Vagina (tissue), 2 donors: ENCODE data around the gene LTK. TPM values are rescaled to one million over a fixed set of nuclear protein-coding genes. Genes with fewer than 3 reads are reported as not detected.

Experiments
- DNase-seq, 2 donors: peaks; one replicate each; pipeline ENCODE4 v3.0.0-alpha.2; 2017; ENCODE audit errors: extremely low spot score in 2 of 2
- H3K27ac ChIP-seq: fragments of 200-600 bp; sonication (generic); one replicate; pipeline ENCODE4 v1.5.1; 2019
- H3K27me3 ChIP-seq: fragments of 200-600 bp; sonication (generic); one replicate; pipeline ENCODE4 v1.5.1; 2019
- H3K36me3 ChIP-seq, 2 donors: fragments of 200-600 bp; sonication (generic); one replicate each; pipeline ENCODE4 v1.5.1; 2017 to 2019
- H3K4me1 ChIP-seq: fragments of 200-600 bp; sonication (generic); one replicate; pipeline ENCODE4 v1.5.1; 2019
- H3K4me3 ChIP-seq, 2 donors: fragments of 200-600 bp; sonication (generic); 1 replicate in 1 of 2; 2 replicates in 1 of 2; pipeline ENCODE4 v1.5.1; 2016 to 2019
- H3K9me3 ChIP-seq: fragments of 200-600 bp; sonication (generic); one replicate; pipeline ENCODE4 v1.5.1; 2019
- CTCF ChIP-seq, 3 experiments: fragments of 450-650 bp in 2 of 3; fragments of 200-600 bp in 1 of 3; sonication (generic) in 1 of 3; IDR thresholded peaks; one replicate each; pipeline ENCODE4 v1.5.1; 2017 to 2019; ENCODE audit warnings: antibody characterized with exemption in 3 of 3, mild to moderate bottlenecking in 2 of 3, moderate library complexity in 2 of 3
- POLR2A ChIP-seq, 2 donors: fragments of 450-650 bp; IDR thresholded peaks; one replicate each; pipeline ENCODE4 v1.6.1; 2017; ENCODE audit warnings: antibody characterized with exemption in 2 of 2, mild to moderate bottlenecking in 2 of 2, moderate library complexity in 2 of 2
- POLR2AphosphoS5 ChIP-seq, 2 donors: sonication (generic); formaldehyde crosslinking; IDR thresholded peaks; one replicate each; pipeline ENCODE4 v1.9.0; 2017; ENCODE audit warnings: antibody characterized with exemption in 2 of 2, mild to moderate bottlenecking in 2 of 2, low read depth in 1 of 2; ENCODE audit not compliant: insufficient read depth in 1 of 2
- intact Hi-C: fragments of 100-400 bp; cut with DNase I; formaldehyde crosslinking; loops from one replicate; pipeline ENCODE4 v1.15.1; 2023
- total RNA-seq: library from RNA; depleted of rRNA; stranded (reverse); fragments of >200 nt; gene quantifications from one replicate; pipeline ENCODE4 v1.2.3, GENCODE V29; 2016

The LTK gene
- total RNA-seq, 1 donor from 2014 or later: 1.5 TPM

GRCh38 chr15:41556677-41557076, 43.0 kb upstream of the LTK start:
- Histone ChIP-seq H3K27me3 (no peaks in the 10 kb centered on the region), H3K27ac (no peak overlapping the region), H3K4me1 (peaks cover 27% of the 10 kb centered on the region), H3K9me3 (no peaks in the 10 kb centered on the region), H3K36me3 (no peaks in the 10 kb centered on the region), H3K4me3 (no peak overlapping the region)
- DNase-seq: no peak
- intact Hi-C loops: loop anchor here (10.0 kb wide), 1 partner anchor 48 kb away; no protein-coding TSS in a partner anchor
- TF ChIP-seq CTCF (IDR thresholded peaks at IDR 0.05): no peak
- no peak for TF ChIP-seq POLR2A (IDR thresholded peaks at IDR 0.05)
- no peak for TF ChIP-seq POLR2AphosphoS5 (IDR thresholded peaks at IDR 0.05; ENCODE audit: insufficient read depth in 1 of 2, low read depth in 1 of 2)

- no peaks in the 10 kb centered on the region for H3K9me3 ChIP-seq
- H3K27me3 ChIP-seq: no peaks in the 10 kb centered on the region
- DNase-seq: no peak
- H3K4me3 ChIP-seq: no peak overlapping the region
- H3K36me3 ChIP-seq: no peaks in the 10 kb centered on the region
- peaks cover 14% of the 10 kb centered on the region for H3K4me1 ChIP-seq
- no peak for TF ChIP-seq POLR2AphosphoS5 (IDR thresholded peaks at IDR 0.05; ENCODE audit: insufficient read depth in 1 of 2, low read depth in 1 of 2)
- no peak for TF ChIP-seq CTCF (IDR thresholded peaks at IDR 0.05)
- no peak for TF ChIP-seq POLR2A (IDR thresholded peaks at IDR 0.05)
- H3K27ac ChIP-seq: no peak overlapping the region
- intact Hi-C loops: loop anchor here (10.0 kb wide), 1 partner anchor 50 kb away; no protein-coding TSS in a partner anchor
Measured at GRCh38 chr15:41554915-41555314, 41.3 kb upstream of the LTK start.

- intact Hi-C loops: loop anchor here (10.0 kb wide), 1 partner anchor 50 kb away; no protein-coding TSS in a partner anchor
- no peak for DNase-seq
- Histone ChIP-seq H3K36me3 (no peaks in the 10 kb centered on the region), H3K27ac (no peak overlapping the region), H3K9me3 (no peaks in the 10 kb centered on the region), H3K4me1 (peaks cover 9% of the 10 kb centered on the region), H3K4me3 (no peak overlapping the region), H3K27me3 (no peaks in the 10 kb centered on the region)
- TF ChIP-seq CTCF (IDR thresholded peaks at IDR 0.05) (no peak), POLR2AphosphoS5 (IDR thresholded peaks at IDR 0.05; ENCODE audit: insufficient read depth in 1 of 2, low read depth in 1 of 2) (no peak), POLR2A (IDR thresholded peaks at IDR 0.05) (no peak)
Measured at GRCh38 chr15:41554343-41554742, 40.7 kb upstream of the LTK start.

- Histone ChIP-seq H3K27me3 (no peaks in the 10 kb centered on the region), H3K4me3 (no peak overlapping the region), H3K9me3 (no peaks in the 10 kb centered on the region), H3K27ac (no peak overlapping the region), H3K4me1 (peaks cover 9% of the 10 kb centered on the region), H3K36me3 (no peaks in the 10 kb centered on the region)
- no peak for DNase-seq
- TF ChIP-seq POLR2A (IDR thresholded peaks at IDR 0.05): no peak
- no peak for TF ChIP-seq POLR2AphosphoS5 (IDR thresholded peaks at IDR 0.05; ENCODE audit: insufficient read depth in 1 of 2, low read depth in 1 of 2)
- no peak for TF ChIP-seq CTCF (IDR thresholded peaks at IDR 0.05)
- intact Hi-C loops: loop anchor here (10.0 kb wide), 1 partner anchor 51 kb away; no protein-coding TSS in a partner anchor
Measured at GRCh38 chr15:41553731-41554130, 40.1 kb upstream of the LTK start.

- intact Hi-C loops: loop anchor here (10.0 kb wide), 1 partner anchor 55 kb away; no protein-coding TSS in a partner anchor
- no peaks in the 10 kb centered on the region for H3K9me3 ChIP-seq
- H3K27me3 ChIP-seq: no peaks in the 10 kb centered on the region
- H3K4me1 ChIP-seq: no peaks in the 10 kb centered on the region
- TF ChIP-seq POLR2A (IDR thresholded peaks at IDR 0.05) (no peak), CTCF (IDR thresholded peaks at IDR 0.05) (no peak), POLR2AphosphoS5 (IDR thresholded peaks at IDR 0.05; ENCODE audit: insufficient read depth in 1 of 2, low read depth in 1 of 2) (no peak)
- no peak overlapping the region for H3K27ac ChIP-seq
- H3K4me3 ChIP-seq: no peak overlapping the region
- no peak for DNase-seq
- no peaks in the 10 kb centered on the region for H3K36me3 ChIP-seq
Measured at GRCh38 chr15:41550066-41550775, 36.6 kb upstream of the LTK start.
